OCI-LY3 (cell line): Measurements from ENCODE around the gene ZNF775.

Experiments
- CTCF ChIP-seq: fragments of 200-600, 300-600 bp; sonication (generic); IDR thresholded peaks from 2 replicates; pipeline ENCODE4 v1.5.1; 2014; ENCODE audit warnings: antibody characterized with exemption, low read length, low read depth
- EZH2phosphoT487 ChIP-seq: fragments of 200-600 bp; shearing (Covaris generic); IDR thresholded peaks from 2 replicates; pipeline ENCODE4 v1.6.1; 2018; ENCODE audit warnings: antibody characterized with exemption, mixed run types, low read depth

GRCh38 chr7:150356265-150356897 lies 22.7 kb upstream of the ZNF775 start:
- TF ChIP-seq CTCF (peak; percentile 77), EZH2phosphoT487 (no peak)
